Neural progenitor cell (in vitro differentiated cells): Measurements from ENCODE around the gene HYCC2. TPM values are rescaled to one million over a fixed set of nuclear protein-coding genes. Genes with fewer than 3 reads are reported as not detected.

Experiments used
- DNase-seq: peaks from one replicate; pipeline ENCODE4 v3.0.0-alpha.2; 2016; ENCODE audit warnings: low spot score
- H2AFZ ChIP-seq: fragments of 200-600 bp; sonication (generic); replicated peaks from 2 replicates; pipeline ENCODE4 v1.6.1; 2016; ENCODE audit warnings: antibody characterized with exemption
- H3F3A ChIP-seq: fragments of 200-600 bp; sonication (generic); 2 replicates; pipeline ENCODE4 v1.6.1; 2016; ENCODE audit warnings: antibody characterized with exemption, low read depth
- H3K27ac ChIP-seq: fragments of 200-600 bp; sonication (generic); 2 replicates; pipeline ENCODE4 v1.5.1; 2016; ENCODE audit warnings: mild to moderate bottlenecking
- H3K27me3 ChIP-seq: fragments of 200-600 bp; sonication (generic); 2 replicates; pipeline ENCODE4 v1.6.1; 2016; ENCODE audit warnings: mild to moderate bottlenecking, moderate library complexity
- H3K36me3 ChIP-seq: fragments of 200-600 bp; sonication (generic); 2 replicates; pipeline ENCODE4 v1.5.1; 2016
- H3K4me1 ChIP-seq: fragments of 200-600 bp; sonication (generic); 2 replicates; pipeline ENCODE4 v1.6.1; 2016; ENCODE audit warnings: mixed run types
- H3K4me2 ChIP-seq: fragments of 200-600 bp; sonication (generic); 2 replicates; pipeline ENCODE4 v1.6.1; 2016
- H3K4me3 ChIP-seq: fragments of 200-600 bp; sonication (generic); 2 replicates; pipeline ENCODE4 v1.5.1; 2016
- H3K79me2 ChIP-seq: fragments of 200-600 bp; sonication (generic); 2 replicates; pipeline ENCODE4 v1.6.1; 2016; ENCODE audit warnings: low read depth
- H3K9ac ChIP-seq: fragments of 200-600 bp; sonication (generic); 2 replicates; pipeline ENCODE4 v1.6.1; 2016
- H3K9me3 ChIP-seq: fragments of 200-600 bp; sonication (generic); 2 replicates; pipeline ENCODE4 v1.5.1; 2016; ENCODE audit warnings: low read depth
- H4K20me1 ChIP-seq: fragments of 200-600 bp; sonication (generic); 2 replicates; pipeline ENCODE4 v1.6.1; 2016; ENCODE audit warnings: low read depth
- H3K27ac Mint-ChIP-seq: 3 replicates; pipeline ENCODE4 v1.8.0; 2021; ENCODE audit warnings: mixed read lengths
- H3K27me3 Mint-ChIP-seq: 2 replicates; pipeline ENCODE4 v1.8.0; 2022; ENCODE audit warnings: low read depth, mild to moderate bottlenecking, inconsistent platforms, moderate library complexity, mixed read lengths; ENCODE audit not compliant: insufficient read depth
- H3K36me3 Mint-ChIP-seq: 3 replicates; pipeline ENCODE4 v1.8.0; 2021; ENCODE audit warnings: mixed read lengths
- H3K4me1 Mint-ChIP-seq: 3 replicates; pipeline ENCODE4 v1.8.0; 2021; ENCODE audit warnings: mixed read lengths
- H3K4me3 Mint-ChIP-seq: 3 replicates; pipeline ENCODE4 v1.8.0; 2021; ENCODE audit warnings: mild to moderate bottlenecking, moderate library complexity, mixed read lengths
- H3K9me3 Mint-ChIP-seq: 3 replicates; pipeline ENCODE4 v1.8.0; 2020; ENCODE audit warnings: mixed read lengths
- EZH2 ChIP-seq: fragments of 200-600 bp; sonication (generic); IDR thresholded peaks from 2 replicates; pipeline ENCODE4 v1.6.1; 2017; ENCODE audit warnings: antibody characterized with exemption, mild to moderate bottlenecking, moderate library complexity
- EZH2phosphoT487 ChIP-seq: fragments of 200-600 bp; sonication (generic); IDR thresholded peaks from 2 replicates; pipeline ENCODE4 v1.6.1; 2017; ENCODE audit warnings: antibody characterized with exemption
- small RNA-seq: library from RNA; depleted of rRNA; stranded (forward); fragments of <200 nt; gene quantifications from one replicate; pipeline ENCODE3, GENCODE V24; 2015
- total RNA-seq: library from RNA; depleted of rRNA; stranded (reverse); fragments of >200 nt; gene quantifications from 2 replicates; pipeline ENCODE4 v1.2.3, GENCODE V29; 2015; ENCODE audit warnings: low replicate concordance
- TF ChIP-seq, protein P1 (sequence below): fragments of 200-600 bp; sonication (generic); IDR thresholded peaks from 2 replicates; pipeline ENCODE4 v1.5.1; 2017; ENCODE audit warnings: antibody characterized with exemption, mild to moderate bottlenecking

Gene HYCC2
- total RNA-seq, 1 donor from 2014 or later, result 9.1 TPM

DNA sequence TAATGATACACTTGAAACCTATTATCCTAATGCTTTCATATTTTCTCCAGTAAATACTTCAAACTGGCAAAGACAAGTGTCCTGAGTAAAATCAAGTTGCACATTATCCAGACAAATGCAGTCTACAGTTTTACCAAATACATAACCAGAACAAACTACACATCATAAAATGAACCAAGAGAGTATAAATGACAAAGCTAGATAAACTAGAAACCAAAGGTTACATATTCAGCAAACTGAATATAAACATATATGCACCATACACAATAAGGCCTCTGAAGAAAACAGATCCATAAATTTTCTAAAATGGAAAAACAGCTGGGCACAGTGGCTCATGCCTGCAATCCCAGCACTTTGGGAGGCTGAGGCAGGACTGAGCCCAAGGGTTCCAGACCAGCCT lies 47.0 kb downstream of the HYCC2 start:
- Histone ChIP-seq H3K4me3 (no peak overlapping the region), H3K27ac (no peak overlapping the region), H3F3A (no peaks in the 10 kb centered on the region), H3K36me3 (no peaks in the 10 kb centered on the region), H3K4me1 (no peaks in the 10 kb centered on the region), H3K79me2 (no peaks in the 10 kb centered on the region), H2AFZ (no peak overlapping the region), H4K20me1 (no peaks in the 10 kb centered on the region), H3K9me3 (no peaks in the 10 kb centered on the region), H3K27me3 (no peaks in the 10 kb centered on the region), H3K4me2 (no peak overlapping the region), H3K9ac (no peak overlapping the region)
- Mint-ChIP-seq H3K27me3 (peaks cover 2% of the 10 kb centered on the region), H3K4me3 (no peak overlapping the region), H3K36me3 (peaks cover 3% of the 10 kb centered on the region), H3K9me3 (peaks cover 7% of the 10 kb centered on the region), H3K4me1 (no peaks in the 10 kb centered on the region), H3K27ac (no peak overlapping the region)
- TF ChIP-seq EZH2, result no peak
- TF ChIP-seq, protein P1, sequence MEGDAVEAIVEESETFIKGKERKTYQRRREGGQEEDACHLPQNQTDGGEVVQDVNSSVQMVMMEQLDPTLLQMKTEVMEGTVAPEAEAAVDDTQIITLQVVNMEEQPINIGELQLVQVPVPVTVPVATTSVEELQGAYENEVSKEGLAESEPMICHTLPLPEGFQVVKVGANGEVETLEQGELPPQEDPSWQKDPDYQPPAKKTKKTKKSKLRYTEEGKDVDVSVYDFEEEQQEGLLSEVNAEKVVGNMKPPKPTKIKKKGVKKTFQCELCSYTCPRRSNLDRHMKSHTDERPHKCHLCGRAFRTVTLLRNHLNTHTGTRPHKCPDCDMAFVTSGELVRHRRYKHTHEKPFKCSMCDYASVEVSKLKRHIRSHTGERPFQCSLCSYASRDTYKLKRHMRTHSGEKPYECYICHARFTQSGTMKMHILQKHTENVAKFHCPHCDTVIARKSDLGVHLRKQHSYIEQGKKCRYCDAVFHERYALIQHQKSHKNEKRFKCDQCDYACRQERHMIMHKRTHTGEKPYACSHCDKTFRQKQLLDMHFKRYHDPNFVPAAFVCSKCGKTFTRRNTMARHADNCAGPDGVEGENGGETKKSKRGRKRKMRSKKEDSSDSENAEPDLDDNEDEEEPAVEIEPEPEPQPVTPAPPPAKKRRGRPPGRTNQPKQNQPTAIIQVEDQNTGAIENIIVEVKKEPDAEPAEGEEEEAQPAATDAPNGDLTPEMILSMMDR, result no peak
- TF ChIP-seq EZH2phosphoT487, result no peak
- no peak for DNase-seq

DNA sequence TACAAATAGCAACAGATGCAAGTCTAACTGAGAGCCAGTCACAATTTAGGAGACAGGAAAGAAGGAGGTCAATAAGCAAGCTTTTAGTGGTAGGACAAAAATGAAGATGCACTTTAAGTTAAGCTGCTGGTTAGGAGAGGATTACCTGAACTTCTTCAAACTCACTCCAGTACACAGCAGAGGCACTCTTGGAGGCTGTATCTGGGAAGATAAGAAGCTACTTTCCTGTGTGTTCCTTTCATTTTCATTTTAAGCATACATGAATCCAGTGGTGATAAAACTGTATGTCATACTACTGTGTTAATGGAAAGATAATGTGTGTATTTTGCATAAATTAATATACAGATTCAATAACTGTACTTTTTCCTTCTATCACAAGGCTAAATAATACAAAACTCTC lies 49.6 kb downstream of the HYCC2 start:
- DNase-seq, result no peak
- Histone ChIP-seq H3K36me3 (no peaks in the 10 kb centered on the region), H3K27ac (no peak overlapping the region), H4K20me1 (no peaks in the 10 kb centered on the region), H3K27me3 (no peaks in the 10 kb centered on the region), H2AFZ (no peak overlapping the region), H3K4me1 (no peaks in the 10 kb centered on the region), H3F3A (no peaks in the 10 kb centered on the region), H3K9ac (no peak overlapping the region), H3K9me3 (no peaks in the 10 kb centered on the region), H3K79me2 (no peaks in the 10 kb centered on the region), H3K4me2 (no peak overlapping the region), H3K4me3 (no peak overlapping the region)
- H3K36me3 Mint-ChIP-seq, result peaks cover 2% of the 10 kb centered on the region
- H3K4me3 Mint-ChIP-seq, result no peak overlapping the region
- no peak for TF ChIP-seq EZH2
- TF ChIP-seq, protein P1, result no peak
- TF ChIP-seq EZH2phosphoT487, result no peak
- H3K27me3 Mint-ChIP-seq, result peaks cover 2% of the 10 kb centered on the region
- peaks cover 3% of the 10 kb centered on the region for H3K9me3 Mint-ChIP-seq
- no peak overlapping the region for H3K27ac Mint-ChIP-seq
- H3K4me1 Mint-ChIP-seq, result no peaks in the 10 kb centered on the region

Small RNAs within 50 kb of the gene (small RNA-seq; reads per million reads assigned to genes)
- gene RNU6-1206P, result not detected

Other genes with a start within 250 kb of the HYCC2 start
- 126 and 253 TPM in 2 replicates for gene CLK1, start 207.0 kb downstream of the HYCC2 start, total RNA-seq
- gene PPIL3, start 182.6 kb downstream of the HYCC2 start, total RNA-seq, result 87.9 and 152 TPM in 2 replicates
- 69.2 and 79.8 TPM in 2 replicates for gene NIF3L1, start 182.3 kb downstream of the HYCC2 start, total RNA-seq
- 48.1 and 75.4 TPM in 2 replicates for gene ORC2, start 108.0 kb downstream of the HYCC2 start, total RNA-seq
- 50.1 and 125 TPM in 2 replicates for gene NDUFB3, start 330 bp upstream of the HYCC2 start, total RNA-seq
- 10.9 and 11.4 TPM in 2 replicates for gene CFLAR, start 44.5 kb upstream of the HYCC2 start, total RNA-seq
- gene CASP10, start 111.5 kb upstream of the HYCC2 start, total RNA-seq, result 1.4 and 2.2 TPM in 2 replicates
- gene CASP8, start 188.9 kb upstream of the HYCC2 start, total RNA-seq, result 2.1 and 3.1 TPM in 2 replicates